H7 (cell line): ENCODE results near the gene EHF. TPM values are rescaled to one million over a fixed set of nuclear protein-coding genes. Genes with fewer than 3 reads are reported as not detected.

Experiments used
- DNase-seq: peaks from one replicate; pipeline ENCODE4 v3.0.0; 2012
- H3K27me3 ChIP-seq: 2 replicates; pipeline ENCODE4 v1.6.0; 2011; ENCODE audit warnings: mild to moderate bottlenecking, low read length; ENCODE audit not compliant: control insufficient read depth, insufficient read depth
- H3K36me3 ChIP-seq: replicated peaks from 2 replicates; pipeline ENCODE4 v1.5.1; 2011; ENCODE audit warnings: low read length; ENCODE audit not compliant: control insufficient read depth, insufficient read depth
- H3K4me3 ChIP-seq: 2 replicates; pipeline ENCODE4 v1.5.1; 2011; ENCODE audit warnings: low read depth, mild to moderate bottlenecking, control low read depth, low read length, moderate library complexity; ENCODE audit not compliant: insufficient read depth
- total RNA-seq: library from RNA; depleted of rRNA; stranded (reverse); fragments of >200 nt; shearing (Covaris generic); gene quantifications from 2 replicates; pipeline ENCODE4 v1.2.3, GENCODE V29; 2014

EHF gene
- total RNA-seq, 1 experiment from 2014 or later: 1.4 TPM

DNA sequence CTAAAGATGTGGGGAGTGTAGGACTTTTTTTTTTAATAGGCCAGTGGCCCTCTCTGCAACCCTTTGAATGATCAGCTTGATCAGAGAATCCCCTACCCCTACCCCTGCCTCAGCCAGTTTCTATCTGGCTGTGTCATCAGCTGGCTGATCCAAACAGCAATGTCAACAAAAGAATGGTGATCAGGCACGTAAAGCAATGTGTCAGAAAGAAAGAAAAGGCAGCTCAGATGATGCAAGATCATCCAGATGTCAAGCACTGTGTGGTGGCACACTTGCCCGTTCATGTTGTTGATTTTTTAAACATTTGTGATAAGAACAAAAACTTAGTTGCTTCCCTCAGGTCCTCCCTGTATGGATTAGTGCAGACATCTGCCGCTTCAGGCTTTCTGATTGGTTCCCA is 26.3 kb upstream of the EHF start:
- no peak for DNase-seq
- Histone ChIP-seq H3K4me3 (no peak overlapping the region), H3K27me3 (no peaks in the 10 kb centered on the region), H3K36me3 (no peaks in the 10 kb centered on the region)

DNA sequence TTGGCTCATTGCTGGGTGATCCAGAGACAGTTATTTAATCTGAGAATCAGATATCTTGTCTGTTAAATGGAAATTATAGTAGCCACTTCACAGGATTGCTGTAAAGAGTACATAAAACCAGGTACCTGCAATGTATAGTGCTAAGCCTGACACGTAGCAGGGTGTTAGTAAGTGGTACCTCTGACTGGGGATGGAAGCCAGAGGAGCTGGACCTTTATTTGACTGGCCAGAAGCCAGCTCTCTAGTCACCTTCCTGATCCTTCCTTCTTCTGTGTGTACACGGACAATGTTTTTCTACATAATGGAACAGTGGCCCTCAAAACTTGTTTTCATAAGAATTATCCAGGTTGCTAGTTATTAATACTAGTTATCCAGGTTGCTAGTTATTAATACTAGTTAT is 25.5 kb upstream of the EHF start:
- H3K4me3 ChIP-seq: no peak overlapping the region

DNA sequence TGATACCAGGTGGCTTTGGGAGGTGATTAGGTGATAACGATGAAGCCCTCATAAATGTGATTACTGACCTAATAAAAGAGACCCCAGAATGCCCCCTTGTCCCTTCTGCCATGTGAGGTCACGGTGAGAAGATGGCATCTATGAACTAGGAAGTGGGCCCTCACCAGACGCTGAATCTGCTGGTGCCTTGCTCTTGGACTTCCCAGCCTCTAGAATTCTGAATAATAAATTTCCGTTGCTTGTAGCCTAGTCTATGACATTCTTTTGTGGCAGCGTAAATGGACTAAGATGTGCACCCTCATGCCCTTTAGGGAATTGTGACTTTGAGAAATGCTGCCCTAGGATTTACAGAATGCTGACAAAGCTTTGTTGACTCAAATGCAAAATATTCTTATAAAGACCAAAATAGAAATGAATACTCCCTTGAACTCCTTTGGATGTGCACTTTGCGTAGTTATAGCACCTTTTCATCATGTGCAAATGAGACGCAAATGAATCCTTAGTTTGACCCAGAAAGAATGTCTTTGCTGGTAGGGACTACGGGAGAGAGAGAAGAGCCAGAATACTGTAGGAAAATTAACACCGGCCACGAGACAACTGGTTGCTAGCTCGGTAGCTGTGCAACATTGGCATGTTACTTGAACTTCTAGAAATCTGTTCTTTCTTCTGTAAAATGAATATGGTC is 24.8 kb upstream of the EHF start:
- Histone ChIP-seq H3K4me3 (no peak overlapping the region), H3K27me3 (no peaks in the 10 kb centered on the region), H3K36me3 (no peaks in the 10 kb centered on the region)
- DNase-seq: no peak

More for the DNA sequence above, 25.5 kb upstream of the EHF start:
- no peak for DNase-seq
- Histone ChIP-seq H3K27me3 (no peaks in the 10 kb centered on the region), H3K36me3 (no peaks in the 10 kb centered on the region)

DNA sequence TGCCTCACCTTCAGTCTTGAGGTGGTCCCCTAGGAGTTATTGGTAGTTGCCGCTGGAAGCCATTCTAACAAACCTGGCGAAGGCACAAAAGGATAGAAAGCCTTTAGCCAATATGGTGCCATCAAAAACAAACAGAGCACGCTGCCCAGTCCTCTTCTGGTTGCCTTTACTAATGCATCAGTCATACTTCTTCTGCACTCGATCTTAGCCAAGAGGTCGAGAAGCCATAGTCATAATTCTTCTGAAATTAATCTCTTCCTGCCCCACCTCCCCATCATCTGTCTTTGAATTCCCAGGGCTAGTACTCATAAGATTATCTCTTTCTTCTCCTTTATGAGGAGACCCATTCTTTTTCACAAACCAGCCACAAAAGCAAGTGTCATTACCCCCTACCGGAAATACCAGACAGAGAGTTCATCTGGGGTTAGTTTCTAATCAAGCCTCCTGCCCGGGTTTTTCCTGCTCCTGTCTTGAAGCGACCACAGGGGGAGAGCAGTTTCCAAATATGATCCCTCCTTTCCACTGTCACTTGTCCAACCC is 21.4 kb upstream of the EHF start:
- DNase-seq: no peak
- Histone ChIP-seq H3K27me3 (no peaks in the 10 kb centered on the region), H3K4me3 (no peak overlapping the region), H3K36me3 (no peaks in the 10 kb centered on the region)

DNA sequence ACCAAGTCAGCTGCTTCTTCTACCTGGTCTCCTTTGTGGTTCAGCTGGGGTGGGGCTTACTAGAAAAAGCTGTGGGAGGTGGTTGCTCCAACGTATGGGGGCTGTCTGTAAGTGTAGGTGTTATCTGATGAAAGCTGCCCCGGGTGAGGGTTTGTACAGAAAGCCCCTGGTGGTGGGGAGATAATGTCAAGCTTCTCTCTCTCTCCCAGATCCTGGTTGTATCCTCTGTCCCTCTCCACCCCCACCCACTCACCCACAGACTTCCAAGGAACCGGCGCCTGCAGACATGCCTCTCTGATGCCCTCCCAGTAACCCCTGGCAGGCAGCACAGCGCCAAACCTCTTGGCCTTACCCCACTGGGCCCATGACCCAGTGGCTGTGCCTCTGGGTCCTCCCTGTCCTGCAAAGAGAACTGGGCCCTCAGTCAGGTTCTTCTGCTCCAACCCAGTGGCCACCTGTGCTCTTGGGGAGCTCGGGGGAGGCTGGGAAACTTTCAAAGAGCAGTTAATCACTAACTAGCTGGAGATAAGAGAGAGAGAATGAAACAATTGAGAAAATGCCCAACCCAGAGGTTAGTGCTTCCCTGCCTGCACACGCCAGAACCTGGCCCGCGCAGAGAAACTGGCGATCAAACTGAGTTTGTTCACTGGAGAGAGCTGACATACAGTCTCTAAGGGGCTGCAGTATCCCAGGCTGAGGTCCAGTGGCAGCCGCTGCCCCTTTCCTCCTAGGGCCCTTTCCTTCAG is 20.4 kb upstream of the EHF start:
- no peak for DNase-seq
- Histone ChIP-seq H3K27me3 (no peaks in the 10 kb centered on the region), H3K4me3 (no peak overlapping the region), H3K36me3 (no peaks in the 10 kb centered on the region)

DNA sequence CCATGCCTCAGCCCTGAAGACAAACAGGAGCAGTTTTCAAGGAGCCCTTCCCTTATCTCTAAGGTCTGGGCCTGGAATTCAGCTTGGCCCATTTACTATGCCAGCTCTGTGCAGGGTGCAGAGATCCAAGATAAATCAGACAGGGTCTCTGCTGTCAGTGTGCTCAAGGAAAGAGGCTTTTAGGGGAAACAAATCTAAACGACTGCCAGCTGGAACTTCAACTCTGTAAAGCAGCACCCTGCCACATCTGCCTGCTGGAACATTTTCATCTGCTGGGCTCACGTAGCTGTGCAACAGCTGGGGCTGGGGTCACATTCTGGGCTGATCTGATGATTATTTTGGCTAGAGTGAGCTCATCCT is 19.8 kb upstream of the EHF start:
- Histone ChIP-seq H3K27me3 (no peaks in the 10 kb centered on the region), H3K36me3 (no peaks in the 10 kb centered on the region), H3K4me3 (no peak overlapping the region)
- no peak for DNase-seq

DNA sequence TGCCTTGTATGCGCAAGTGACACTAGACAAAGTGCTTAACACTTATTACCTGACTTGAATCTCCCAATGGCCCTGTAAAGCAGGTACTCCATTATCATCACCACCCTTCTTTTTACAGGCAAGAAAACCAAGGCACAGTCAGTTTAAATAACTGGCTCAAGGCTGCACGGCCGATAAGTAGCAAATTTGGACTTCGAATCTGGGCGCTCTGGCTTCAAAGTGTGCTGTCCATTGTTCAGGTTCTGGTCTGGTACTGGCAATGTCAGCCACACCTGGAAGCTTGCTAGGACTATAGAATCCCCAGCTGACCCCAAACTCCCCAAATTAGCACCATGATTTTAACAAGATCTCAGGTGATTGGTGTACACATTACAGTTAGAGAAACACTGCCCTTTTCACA is 19.3 kb upstream of the EHF start:
- Histone ChIP-seq H3K4me3 (no peak overlapping the region), H3K27me3 (no peaks in the 10 kb centered on the region), H3K36me3 (no peaks in the 10 kb centered on the region)
- DNase-seq: no peak

DNA sequence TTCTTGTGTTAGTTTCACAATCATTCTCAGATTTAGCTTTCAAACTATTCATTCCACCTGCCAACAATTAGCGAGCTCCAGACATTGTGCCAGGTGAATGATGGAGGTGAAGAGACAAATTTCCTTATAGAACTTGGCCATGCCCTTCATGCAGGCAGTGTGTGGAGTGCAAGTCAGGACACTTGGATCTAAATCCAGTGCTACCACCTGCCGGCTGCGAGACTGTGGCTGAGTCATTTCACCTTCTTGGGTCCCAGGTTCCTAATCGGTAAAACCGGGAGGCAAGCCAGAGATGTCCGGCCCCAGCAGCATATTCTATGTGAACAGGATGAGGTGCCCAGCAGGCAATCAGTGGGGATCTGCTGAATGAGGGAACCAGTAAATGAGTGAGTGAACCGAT is 18.6 kb upstream of the EHF start:
- no peaks in the 10 kb centered on the region for H3K27me3 ChIP-seq
- no peak for DNase-seq
- no peaks in the 10 kb centered on the region for H3K36me3 ChIP-seq
- H3K4me3 ChIP-seq: no peak overlapping the region

DNA sequence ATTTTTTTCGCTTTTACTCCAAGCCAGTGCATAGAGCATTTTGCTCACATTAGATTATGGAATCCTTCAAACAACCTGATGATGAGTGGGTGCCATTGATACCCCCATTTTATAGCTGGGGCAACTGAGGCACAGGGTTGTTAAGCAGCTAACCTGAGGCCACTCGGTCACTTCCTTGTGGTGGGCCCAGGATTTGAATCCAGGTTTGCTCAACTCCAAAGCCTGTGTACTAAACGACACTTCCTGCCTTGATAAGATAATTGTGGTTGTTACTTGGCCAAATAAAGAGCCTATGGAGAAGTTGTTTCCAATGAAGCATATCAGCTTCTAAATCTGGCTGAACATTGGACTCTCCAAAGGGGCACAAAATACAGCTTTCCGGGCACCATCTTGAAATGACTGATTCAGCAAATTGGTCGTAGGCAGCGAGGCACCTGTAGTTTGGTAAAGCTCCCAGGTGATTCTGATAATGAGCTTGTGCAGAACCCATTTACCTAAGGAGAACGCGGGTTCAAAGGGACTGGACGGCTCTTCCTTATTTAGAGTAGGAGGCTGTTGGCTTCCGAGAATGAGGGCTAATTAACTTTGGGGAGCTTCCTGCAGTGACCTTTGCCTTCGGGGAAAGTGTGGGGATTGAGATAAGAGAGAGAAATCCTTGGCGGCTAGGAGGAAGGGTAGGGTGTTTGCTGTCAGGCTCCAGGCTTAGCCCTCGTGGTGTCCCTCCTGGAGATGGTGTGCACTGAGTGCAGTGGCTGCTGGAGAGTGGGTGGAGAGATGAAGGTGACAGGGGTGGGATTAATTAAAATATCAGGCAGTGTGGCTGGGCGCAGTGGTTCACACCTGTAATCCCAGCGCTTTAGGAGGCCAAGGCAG is 17.5 kb upstream of the EHF start:
- H3K4me3 ChIP-seq: no peak overlapping the region
- H3K36me3 ChIP-seq: no peaks in the 10 kb centered on the region
- DNase-seq: no peak
- no peaks in the 10 kb centered on the region for H3K27me3 ChIP-seq

DNA sequence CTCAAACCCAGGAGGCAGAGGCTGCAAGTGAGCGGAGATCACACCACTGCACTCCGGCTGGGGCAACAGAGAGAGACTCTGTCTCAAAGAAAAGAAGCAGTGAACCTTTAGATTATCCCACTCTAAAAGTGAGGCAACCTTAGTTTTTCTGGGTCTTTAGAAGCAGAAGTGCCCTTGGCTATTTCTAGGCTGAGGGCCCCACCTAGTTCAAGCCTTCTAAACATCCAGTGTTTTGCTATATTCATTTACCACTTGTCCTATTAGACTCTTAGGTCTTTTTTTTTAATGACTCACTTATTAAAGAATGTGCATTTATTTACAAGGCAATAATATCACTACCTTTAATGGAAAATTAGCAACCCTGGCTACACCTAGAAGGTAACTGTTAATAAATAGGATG is 16.7 kb upstream of the EHF start:
- H3K27me3 ChIP-seq: no peaks in the 10 kb centered on the region
- no peak overlapping the region for H3K4me3 ChIP-seq
- H3K36me3 ChIP-seq: no peaks in the 10 kb centered on the region
- DNase-seq: no peak

DNA sequence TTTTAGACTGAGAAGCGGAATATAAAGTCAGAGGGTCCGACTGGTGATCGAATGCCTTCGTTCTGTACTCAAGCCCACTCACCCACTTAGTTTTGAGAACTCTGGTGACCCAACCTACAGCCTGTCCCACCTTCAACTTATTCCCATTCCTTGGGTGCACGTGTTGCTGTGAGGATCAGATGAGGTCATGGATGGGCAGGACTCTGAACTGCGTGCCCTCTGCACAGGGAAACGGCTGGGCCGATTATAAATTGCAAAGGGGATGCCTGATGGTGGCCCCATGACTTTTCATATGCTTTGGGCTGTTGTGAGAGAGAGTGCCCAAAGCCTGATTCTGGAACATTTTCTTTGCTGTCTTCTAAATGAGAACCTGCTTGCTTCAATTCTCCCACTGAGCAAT is 16.0 kb upstream of the EHF start:
- H3K4me3 ChIP-seq: no peak overlapping the region
- DNase-seq: no peak
- no peaks in the 10 kb centered on the region for H3K36me3 ChIP-seq
- H3K27me3 ChIP-seq: no peaks in the 10 kb centered on the region

DNA sequence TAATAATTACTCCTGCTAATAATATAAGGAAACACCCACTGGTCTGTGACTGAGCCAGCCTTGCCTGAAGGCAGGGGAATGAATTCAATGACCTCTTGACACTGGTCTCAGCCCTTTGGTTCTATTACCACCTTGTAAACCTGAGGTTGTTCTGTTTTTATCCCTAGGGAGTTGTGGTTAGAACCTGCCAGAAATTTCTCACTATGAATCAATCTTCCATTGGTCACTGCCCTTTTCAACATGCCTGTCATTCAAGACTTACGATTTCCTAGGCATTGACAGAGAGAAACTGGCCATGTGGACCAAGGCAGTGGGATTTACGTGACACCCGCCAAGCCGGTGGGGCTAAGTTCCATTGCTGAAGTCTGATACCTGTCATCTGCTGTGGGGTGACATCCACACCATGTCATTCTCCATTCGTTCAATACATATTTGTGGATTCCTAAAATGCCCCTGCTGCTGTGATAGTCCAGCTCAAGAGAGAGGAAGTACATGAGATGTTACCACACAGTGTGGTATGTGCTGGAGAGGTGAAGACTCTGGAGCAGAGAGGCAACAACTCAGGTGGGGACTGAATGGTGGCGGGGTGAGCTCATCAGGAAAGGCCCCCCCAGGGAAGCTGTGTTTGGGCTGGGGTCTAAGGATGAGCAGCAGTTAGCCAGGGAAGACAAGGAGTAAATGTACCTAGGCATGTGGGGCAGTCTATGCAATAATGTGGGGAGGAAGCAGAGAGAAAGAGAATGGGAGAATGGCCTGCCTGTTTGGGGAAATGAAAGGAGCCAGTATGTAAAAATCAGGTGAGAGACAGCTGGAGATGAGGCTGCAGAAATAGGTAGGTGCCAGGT is 15.2 kb upstream of the EHF start:
- no peak for DNase-seq
- H3K27me3 ChIP-seq: no peaks in the 10 kb centered on the region
- no peak overlapping the region for H3K4me3 ChIP-seq
- H3K36me3 ChIP-seq: no peaks in the 10 kb centered on the region

DNA sequence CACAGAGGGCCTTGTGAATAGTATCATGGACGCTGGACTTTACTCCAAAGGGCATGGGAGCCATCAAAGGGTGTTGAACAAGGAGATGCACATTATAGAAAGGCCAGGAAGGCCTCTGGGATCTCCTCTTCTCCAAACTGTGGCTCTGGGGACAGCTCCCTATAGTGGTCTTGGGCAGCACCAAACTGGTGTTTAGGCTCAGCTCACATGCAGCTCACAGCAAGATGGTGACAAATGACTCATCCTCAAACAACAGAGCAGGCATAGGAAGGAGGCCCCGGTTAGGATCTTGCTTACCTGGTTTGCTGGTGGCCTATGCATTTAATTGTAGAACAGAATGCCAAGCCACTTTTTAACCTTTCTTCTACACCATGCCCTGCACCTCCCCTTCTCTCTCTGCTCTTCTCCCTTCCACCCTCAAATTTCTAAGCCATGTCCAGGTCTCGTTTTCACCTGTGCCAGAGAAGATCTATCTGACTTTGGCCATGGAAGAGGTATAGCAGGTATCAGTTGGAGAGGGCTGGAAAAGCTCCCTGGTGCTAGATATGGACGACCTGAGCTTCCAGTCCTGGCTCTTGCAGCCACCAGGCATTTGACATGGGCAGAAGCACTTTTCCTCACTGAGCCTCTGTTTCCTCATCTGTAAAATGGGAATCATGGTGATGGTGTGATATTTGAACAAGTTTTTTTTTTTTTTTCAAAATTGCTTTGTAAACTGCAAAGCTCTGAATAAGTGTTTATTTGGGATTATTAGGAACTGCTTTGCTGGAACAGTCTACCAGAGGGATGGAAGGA is 14.4 kb upstream of the EHF start:
- no peak overlapping the region for H3K4me3 ChIP-seq
- DNase-seq: no peak
- H3K27me3 ChIP-seq: no peaks in the 10 kb centered on the region
- H3K36me3 ChIP-seq: no peaks in the 10 kb centered on the region
